WTC11 (cell line): ENCODE data around the gene SEZ6L. TPM values are rescaled to one million over a fixed set of nuclear protein-coding genes. Genes with fewer than 3 reads are reported as not detected.
A peak's percentile ranks its signal among the peaks of the same experiment; 100 is the strongest.

Experiments used
- ATAC-seq: fragments of 200-7000 bp; cut with Tn5 transposase; 2 replicates; pipeline ENCODE4 v1.10.0; 2021; ENCODE audit warnings: mild to moderate bottlenecking, moderate library complexity
- CTCF ChIA-PET: fragments of 300-600 bp; sonication (Branson Sonifier 250); formaldehyde crosslinking; loops from one replicate; lab custom pipeline; 2021; ENCODE audit warnings: antibody characterized with exemption; lab: Charles Lee
- POLR2A ChIA-PET: fragments of 350-600 bp; sonication (Branson Sonifier 250); formaldehyde crosslinking; loops from one replicate; lab custom pipeline; 2021; ENCODE audit warnings: antibody characterized with exemption; lab: Charles Lee
- DNase-seq: peaks from one replicate; pipeline ENCODE4 v3.0.0; 2021; ENCODE audit warnings: low spot score
- H3K27ac Mint-ChIP-seq: 2 replicates; pipeline ENCODE4 v1.8.0; 2021; ENCODE audit warnings: mixed read lengths
- H3K27me3 Mint-ChIP-seq: 2 replicates; pipeline ENCODE4 v1.8.0; 2021; ENCODE audit warnings: low read depth, mild to moderate bottlenecking, moderate library complexity, mixed read lengths
- H3K36me3 Mint-ChIP-seq: 2 replicates; pipeline ENCODE4 v1.8.0; 2021; ENCODE audit warnings: mixed read lengths
- H3K4me1 Mint-ChIP-seq: 2 replicates; pipeline ENCODE4 v1.8.0; 2022; ENCODE audit warnings: mixed read lengths
- H3K4me3 Mint-ChIP-seq: 2 replicates; pipeline ENCODE4 v1.8.0; 2021; ENCODE audit warnings: mild to moderate bottlenecking, moderate library complexity, mixed read lengths
- H3K9me3 Mint-ChIP-seq: 2 replicates; pipeline ENCODE4 v1.8.0; 2021; ENCODE audit warnings: mixed read lengths
- ATF1 ChIP-seq: sonication (generic); formaldehyde crosslinking; IDR thresholded peaks from 2 replicates; pipeline ENCODE4 v1.8.1; 2023; ENCODE audit warnings: mild to moderate bottlenecking, moderate library complexity, missing genetic modification reagents
- ETV6 ChIP-seq: sonication (generic); formaldehyde crosslinking; IDR thresholded peaks from 2 replicates; pipeline ENCODE4 v1.8.1; 2022; ENCODE audit warnings: mild to moderate bottlenecking, missing genetic modification reagents
- FOXK1 ChIP-seq: sonication (generic); formaldehyde crosslinking; IDR thresholded peaks from 2 replicates; pipeline ENCODE4 v1.8.0; 2022; ENCODE audit warnings: mild to moderate bottlenecking, moderate library complexity, missing genetic modification reagents
- GABPB1 ChIP-seq: sonication (generic); formaldehyde crosslinking; IDR thresholded peaks from 2 replicates; pipeline ENCODE4 v1.8.1; 2023; ENCODE audit warnings: mild to moderate bottlenecking, missing genetic modification reagents
- GRHL2 ChIP-seq: fragments of 250-450 bp; sonication (Bioruptor Pico); IDR thresholded peaks from 2 replicates; pipeline ENCODE4 v1.8.0; 2022; ENCODE audit warnings: mild to moderate bottlenecking, moderate library complexity; ENCODE audit not compliant: insufficient replicate concordance, severe bottlenecking
- JAZF1 ChIP-seq: fragments of 250-450 bp; sonication (Bioruptor Pico); IDR thresholded peaks from 2 replicates; pipeline ENCODE4 v1.9.0; 2021; ENCODE audit warnings: moderate library complexity, mild to moderate bottlenecking, inconsistent platforms
- NFE2L1 ChIP-seq: sonication (generic); formaldehyde crosslinking; IDR thresholded peaks from 2 replicates; pipeline ENCODE4 v1.8.1; 2023; ENCODE audit warnings: missing genetic modification reagents
- NR2C2 ChIP-seq: sonication (generic); formaldehyde crosslinking; IDR thresholded peaks from 2 replicates; pipeline ENCODE4 v1.8.0; 2022; ENCODE audit warnings: mild to moderate bottlenecking, missing genetic modification reagents
- RELA ChIP-seq: sonication (generic); formaldehyde crosslinking; IDR thresholded peaks from 2 replicates; pipeline ENCODE4 v1.8.1; 2022; ENCODE audit warnings: missing genetic modification reagents, mild to moderate bottlenecking, borderline replicate concordance
- RORB ChIP-seq: fragments of 250-450 bp; sonication (Bioruptor Pico); IDR thresholded peaks from 2 replicates; pipeline ENCODE4 v1.9.0; 2021; ENCODE audit warnings: mild to moderate bottlenecking
- ZNF396 ChIP-seq: fragments of 250-450 bp; sonication (Bioruptor Pico); IDR thresholded peaks from 2 replicates; pipeline ENCODE4 v1.8.0; 2021; ENCODE audit warnings: mild to moderate bottlenecking, moderate library complexity, borderline replicate concordance
- ZNF416 ChIP-seq: fragments of 250-450 bp; sonication (Bioruptor Pico); IDR thresholded peaks from 2 replicates; pipeline ENCODE4 v1.9.0; 2021; ENCODE audit warnings: mild to moderate bottlenecking, inconsistent platforms
- total RNA-seq: library from RNA; stranded (reverse); gene quantifications from 3 replicates; pipeline ENCODE4 v1.2.3, GENCODE V29; 2021
- TF ChIP-seq, protein P1 (sequence below): fragments of 200-600 bp; IDR thresholded peaks from 2 replicates; pipeline ENCODE4 v1.8.0; 2022; ENCODE audit warnings: antibody characterized with exemption
- TF ChIP-seq, protein P2 (sequence below): sonication (generic); formaldehyde crosslinking; IDR thresholded peaks from 2 replicates; pipeline ENCODE4 v1.8.1; 2023; ENCODE audit warnings: mild to moderate bottlenecking, moderate library complexity, missing genetic modification reagents
- TF ChIP-seq, protein P3 (sequence below): sonication (generic); formaldehyde crosslinking; IDR thresholded peaks from 2 replicates; pipeline ENCODE4 v1.8.1; 2023; ENCODE audit warnings: mild to moderate bottlenecking, missing genetic modification reagents
- TF ChIP-seq, protein P4 (sequence below): sonication (generic); formaldehyde crosslinking; IDR thresholded peaks from 2 replicates; pipeline ENCODE4 v1.8.0; 2023; ENCODE audit warnings: missing genetic modification reagents, mild to moderate bottlenecking, borderline replicate concordance
- TF ChIP-seq, protein P5 (sequence below): sonication (generic); formaldehyde crosslinking; IDR thresholded peaks from 2 replicates; pipeline ENCODE4 v1.8.0; 2022; ENCODE audit warnings: missing genetic modification reagents

Gene SEZ6L
- total RNA-seq, 1 experiment from 2014 or later = 0.57 TPM

DNA sequence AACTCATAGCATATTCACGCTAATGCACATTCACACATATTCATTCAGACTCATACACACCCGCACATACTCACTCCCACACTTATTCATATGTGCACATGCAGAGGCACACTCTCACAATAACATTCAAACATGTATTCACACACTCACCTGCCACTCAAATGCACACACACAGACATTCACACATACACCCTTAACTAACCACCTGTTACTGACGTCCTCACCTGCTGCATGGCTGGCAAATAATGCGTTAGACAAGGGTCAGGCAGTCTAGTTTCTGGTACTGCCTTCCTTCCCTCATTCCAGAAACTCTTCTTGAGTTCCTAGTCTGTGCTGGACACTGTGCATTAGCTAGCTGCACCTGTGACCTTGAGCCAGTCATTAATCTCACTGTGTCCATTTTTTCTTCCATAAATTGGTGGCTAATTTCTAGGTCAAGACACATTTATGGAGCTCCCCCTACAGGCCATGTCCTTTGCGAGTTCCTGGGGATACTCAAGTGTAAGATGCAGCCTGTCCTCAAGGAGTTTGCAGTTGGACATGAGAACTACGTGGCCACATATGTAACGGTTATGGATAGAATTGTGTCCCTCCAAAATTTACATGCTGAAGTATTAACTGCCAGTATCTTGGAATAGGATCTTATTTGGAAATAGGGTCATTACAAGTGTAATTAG is 34.5 kb upstream of the SEZ6L start:
- no peak for ATAC-seq
- H3K27me3 Mint-ChIP-seq = no peaks in the 10 kb centered on the region
- DNase-seq = peak; percentile 38
- CTCF ChIA-PET = interaction anchor here (0.6 to 1.7 kb wide), 15 partner anchors 10 to 245 kb away, joined by 3 to 15 read pairs (median 4); partner anchors contain the start of gene SEZ6L
- no peak overlapping the region for H3K4me3 Mint-ChIP-seq
- peaks cover 13% of the 10 kb centered on the region for H3K4me1 Mint-ChIP-seq
- H3K9me3 Mint-ChIP-seq = no peaks in the 10 kb centered on the region
- no peak overlapping the region for H3K27ac Mint-ChIP-seq
- H3K36me3 Mint-ChIP-seq = no peaks in the 10 kb centered on the region
- TF ChIP-seq, protein P1, sequence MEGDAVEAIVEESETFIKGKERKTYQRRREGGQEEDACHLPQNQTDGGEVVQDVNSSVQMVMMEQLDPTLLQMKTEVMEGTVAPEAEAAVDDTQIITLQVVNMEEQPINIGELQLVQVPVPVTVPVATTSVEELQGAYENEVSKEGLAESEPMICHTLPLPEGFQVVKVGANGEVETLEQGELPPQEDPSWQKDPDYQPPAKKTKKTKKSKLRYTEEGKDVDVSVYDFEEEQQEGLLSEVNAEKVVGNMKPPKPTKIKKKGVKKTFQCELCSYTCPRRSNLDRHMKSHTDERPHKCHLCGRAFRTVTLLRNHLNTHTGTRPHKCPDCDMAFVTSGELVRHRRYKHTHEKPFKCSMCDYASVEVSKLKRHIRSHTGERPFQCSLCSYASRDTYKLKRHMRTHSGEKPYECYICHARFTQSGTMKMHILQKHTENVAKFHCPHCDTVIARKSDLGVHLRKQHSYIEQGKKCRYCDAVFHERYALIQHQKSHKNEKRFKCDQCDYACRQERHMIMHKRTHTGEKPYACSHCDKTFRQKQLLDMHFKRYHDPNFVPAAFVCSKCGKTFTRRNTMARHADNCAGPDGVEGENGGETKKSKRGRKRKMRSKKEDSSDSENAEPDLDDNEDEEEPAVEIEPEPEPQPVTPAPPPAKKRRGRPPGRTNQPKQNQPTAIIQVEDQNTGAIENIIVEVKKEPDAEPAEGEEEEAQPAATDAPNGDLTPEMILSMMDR = peak; percentile 52
- no peak for TF ChIP-seq NR2C2
- TF ChIP-seq, all 79 proteins: peak for 1
- POLR2A ChIA-PET = no interaction called here

DNA sequence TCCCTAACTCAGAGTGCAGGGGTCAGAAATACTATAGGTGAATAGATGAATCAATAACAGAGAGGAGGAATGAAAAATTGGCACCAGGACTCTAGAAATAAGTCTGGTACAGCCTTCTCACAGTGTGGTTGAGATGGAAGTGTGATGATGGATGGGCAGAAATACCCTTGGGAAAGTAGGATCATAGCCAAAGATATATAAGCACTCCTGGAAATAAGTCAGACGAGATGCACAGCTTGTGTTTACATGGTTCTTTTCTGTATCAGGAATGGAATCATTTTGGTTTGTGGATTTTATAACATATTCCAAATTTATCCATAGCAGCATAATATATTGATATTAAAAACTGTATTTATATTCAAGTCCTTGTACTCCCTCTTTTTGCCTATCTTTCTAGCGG is 33.5 kb upstream of the SEZ6L start:
- no peaks in the 10 kb centered on the region for H3K36me3 Mint-ChIP-seq
- DNase-seq (no peak), ATAC-seq (no peak)
- H3K9me3 Mint-ChIP-seq = no peaks in the 10 kb centered on the region
- no peak for TF ChIP-seq ZNF396
- no peak for TF ChIP-seq GABPB1
- TF ChIP-seq FOXK1 = no peak
- TF ChIP-seq, protein P2, sequence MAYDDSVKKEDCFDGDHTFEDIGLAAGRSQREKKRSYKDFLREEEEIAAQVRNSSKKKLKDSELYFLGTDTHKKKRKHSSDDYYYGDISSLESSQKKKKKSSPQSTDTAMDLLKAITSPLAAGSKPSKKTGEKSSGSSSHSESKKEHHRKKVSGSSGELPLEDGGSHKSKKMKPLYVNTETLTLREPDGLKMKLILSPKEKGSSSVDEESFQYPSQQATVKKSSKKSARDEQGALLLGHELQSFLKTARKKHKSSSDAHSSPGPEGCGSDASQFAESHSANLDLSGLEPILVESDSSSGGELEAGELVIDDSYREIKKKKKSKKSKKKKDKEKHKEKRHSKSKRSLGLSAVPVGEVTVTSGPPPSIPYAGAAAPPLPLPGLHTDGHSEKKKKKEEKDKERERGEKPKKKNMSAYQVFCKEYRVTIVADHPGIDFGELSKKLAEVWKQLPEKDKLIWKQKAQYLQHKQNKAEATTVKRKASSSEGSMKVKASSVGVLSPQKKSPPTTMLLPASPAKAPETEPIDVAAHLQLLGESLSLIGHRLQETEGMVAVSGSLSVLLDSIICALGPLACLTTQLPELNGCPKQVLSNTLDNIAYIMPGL (CRISPR knock-in tag) = no peak
- TF ChIP-seq NFE2L1 (CRISPR knock-in tag) = no peak
- TF ChIP-seq ATF1 (CRISPR knock-in tag) = no peak
- TF ChIP-seq GRHL2 (CRISPR knock-in tag) = no peak
- no peak for TF ChIP-seq NR2C2
- TF ChIP-seq, protein P3, sequence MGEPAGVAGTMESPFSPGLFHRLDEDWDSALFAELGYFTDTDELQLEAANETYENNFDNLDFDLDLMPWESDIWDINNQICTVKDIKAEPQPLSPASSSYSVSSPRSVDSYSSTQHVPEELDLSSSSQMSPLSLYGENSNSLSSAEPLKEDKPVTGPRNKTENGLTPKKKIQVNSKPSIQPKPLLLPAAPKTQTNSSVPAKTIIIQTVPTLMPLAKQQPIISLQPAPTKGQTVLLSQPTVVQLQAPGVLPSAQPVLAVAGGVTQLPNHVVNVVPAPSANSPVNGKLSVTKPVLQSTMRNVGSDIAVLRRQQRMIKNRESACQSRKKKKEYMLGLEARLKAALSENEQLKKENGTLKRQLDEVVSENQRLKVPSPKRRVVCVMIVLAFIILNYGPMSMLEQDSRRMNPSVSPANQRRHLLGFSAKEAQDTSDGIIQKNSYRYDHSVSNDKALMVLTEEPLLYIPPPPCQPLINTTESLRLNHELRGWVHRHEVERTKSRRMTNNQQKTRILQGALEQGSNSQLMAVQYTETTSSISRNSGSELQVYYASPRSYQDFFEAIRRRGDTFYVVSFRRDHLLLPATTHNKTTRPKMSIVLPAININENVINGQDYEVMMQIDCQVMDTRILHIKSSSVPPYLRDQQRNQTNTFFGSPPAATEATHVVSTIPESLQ (CRISPR knock-in tag) = no peak
- no peak for TF ChIP-seq RELA (CRISPR knock-in tag)
- no peak for TF ChIP-seq JAZF1 (CRISPR knock-in tag)
- no peaks in the 10 kb centered on the region for H3K27me3 Mint-ChIP-seq
- ChIA-PET POLR2A (no interaction called here), CTCF (interaction anchor here (1.0 to 1.7 kb wide), 7 partner anchors 9 to 240 kb away, joined by 3 to 15 read pairs (median 6); no protein-coding TSS in a partner anchor)
- H3K27ac Mint-ChIP-seq = no peak overlapping the region
- peaks cover 8% of the 10 kb centered on the region for H3K4me1 Mint-ChIP-seq
- H3K4me3 Mint-ChIP-seq = no peak overlapping the region

DNA sequence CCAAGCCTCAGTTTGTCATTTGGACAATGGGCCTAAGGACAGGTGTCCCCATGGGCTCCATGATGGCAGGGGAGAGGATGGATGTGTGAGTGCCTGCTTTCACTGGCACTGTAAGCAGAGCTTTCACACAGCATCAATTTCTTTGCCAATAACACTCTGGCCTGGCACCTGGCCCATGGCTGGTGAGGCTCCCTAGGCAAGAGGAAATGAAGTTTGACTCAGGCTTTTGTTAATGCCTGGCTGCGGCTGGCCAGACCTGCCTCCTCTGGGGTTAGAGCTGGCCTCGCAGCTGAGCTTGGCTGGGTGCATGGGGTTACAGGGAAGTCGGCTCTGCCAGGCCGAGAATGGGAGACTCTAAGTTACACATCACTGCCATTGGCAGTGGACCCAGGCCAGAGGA is 30.0 kb upstream of the SEZ6L start:
- CTCF ChIA-PET = interaction anchor here (0.9 kb wide), 1 partner anchor 33 kb away, joined by 4 read pairs; no protein-coding TSS in a partner anchor
- POLR2A ChIA-PET = no interaction called here
- no peaks in the 10 kb centered on the region for H3K36me3 Mint-ChIP-seq
- H3K9me3 Mint-ChIP-seq = peaks cover 6% of the 10 kb centered on the region
- DNase-seq (no peak), ATAC-seq (no peak)
- H3K4me1 Mint-ChIP-seq = no peaks in the 10 kb centered on the region
- no peak overlapping the region for H3K4me3 Mint-ChIP-seq
- H3K27me3 Mint-ChIP-seq = no peaks in the 10 kb centered on the region; the same call in 1 of the 2 replicates
- H3K27ac Mint-ChIP-seq = no peak overlapping the region
- TF ChIP-seq RORB (CRISPR knock-in tag) (no peak), JAZF1 (CRISPR knock-in tag) (no peak), ZNF416 (CRISPR knock-in tag) (no peak), ETV6 (no peak)
- TF ChIP-seq, protein P4, sequence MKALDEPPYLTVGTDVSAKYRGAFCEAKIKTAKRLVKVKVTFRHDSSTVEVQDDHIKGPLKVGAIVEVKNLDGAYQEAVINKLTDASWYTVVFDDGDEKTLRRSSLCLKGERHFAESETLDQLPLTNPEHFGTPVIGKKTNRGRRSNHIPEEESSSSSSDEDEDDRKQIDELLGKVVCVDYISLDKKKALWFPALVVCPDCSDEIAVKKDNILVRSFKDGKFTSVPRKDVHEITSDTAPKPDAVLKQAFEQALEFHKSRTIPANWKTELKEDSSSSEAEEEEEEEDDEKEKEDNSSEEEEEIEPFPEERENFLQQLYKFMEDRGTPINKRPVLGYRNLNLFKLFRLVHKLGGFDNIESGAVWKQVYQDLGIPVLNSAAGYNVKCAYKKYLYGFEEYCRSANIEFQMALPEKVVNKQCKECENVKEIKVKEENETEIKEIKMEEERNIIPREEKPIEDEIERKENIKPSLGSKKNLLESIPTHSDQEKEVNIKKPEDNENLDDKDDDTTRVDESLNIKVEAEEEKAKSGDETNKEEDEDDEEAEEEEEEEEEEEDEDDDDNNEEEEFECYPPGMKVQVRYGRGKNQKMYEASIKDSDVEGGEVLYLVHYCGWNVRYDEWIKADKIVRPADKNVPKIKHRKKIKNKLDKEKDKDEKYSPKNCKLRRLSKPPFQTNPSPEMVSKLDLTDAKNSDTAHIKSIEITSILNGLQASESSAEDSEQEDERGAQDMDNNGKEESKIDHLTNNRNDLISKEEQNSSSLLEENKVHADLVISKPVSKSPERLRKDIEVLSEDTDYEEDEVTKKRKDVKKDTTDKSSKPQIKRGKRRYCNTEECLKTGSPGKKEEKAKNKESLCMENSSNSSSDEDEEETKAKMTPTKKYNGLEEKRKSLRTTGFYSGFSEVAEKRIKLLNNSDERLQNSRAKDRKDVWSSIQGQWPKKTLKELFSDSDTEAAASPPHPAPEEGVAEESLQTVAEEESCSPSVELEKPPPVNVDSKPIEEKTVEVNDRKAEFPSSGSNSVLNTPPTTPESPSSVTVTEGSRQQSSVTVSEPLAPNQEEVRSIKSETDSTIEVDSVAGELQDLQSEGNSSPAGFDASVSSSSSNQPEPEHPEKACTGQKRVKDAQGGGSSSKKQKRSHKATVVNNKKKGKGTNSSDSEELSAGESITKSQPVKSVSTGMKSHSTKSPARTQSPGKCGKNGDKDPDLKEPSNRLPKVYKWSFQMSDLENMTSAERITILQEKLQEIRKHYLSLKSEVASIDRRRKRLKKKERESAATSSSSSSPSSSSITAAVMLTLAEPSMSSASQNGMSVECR (CRISPR knock-in tag) = no peak
- TF ChIP-seq, protein P5, sequence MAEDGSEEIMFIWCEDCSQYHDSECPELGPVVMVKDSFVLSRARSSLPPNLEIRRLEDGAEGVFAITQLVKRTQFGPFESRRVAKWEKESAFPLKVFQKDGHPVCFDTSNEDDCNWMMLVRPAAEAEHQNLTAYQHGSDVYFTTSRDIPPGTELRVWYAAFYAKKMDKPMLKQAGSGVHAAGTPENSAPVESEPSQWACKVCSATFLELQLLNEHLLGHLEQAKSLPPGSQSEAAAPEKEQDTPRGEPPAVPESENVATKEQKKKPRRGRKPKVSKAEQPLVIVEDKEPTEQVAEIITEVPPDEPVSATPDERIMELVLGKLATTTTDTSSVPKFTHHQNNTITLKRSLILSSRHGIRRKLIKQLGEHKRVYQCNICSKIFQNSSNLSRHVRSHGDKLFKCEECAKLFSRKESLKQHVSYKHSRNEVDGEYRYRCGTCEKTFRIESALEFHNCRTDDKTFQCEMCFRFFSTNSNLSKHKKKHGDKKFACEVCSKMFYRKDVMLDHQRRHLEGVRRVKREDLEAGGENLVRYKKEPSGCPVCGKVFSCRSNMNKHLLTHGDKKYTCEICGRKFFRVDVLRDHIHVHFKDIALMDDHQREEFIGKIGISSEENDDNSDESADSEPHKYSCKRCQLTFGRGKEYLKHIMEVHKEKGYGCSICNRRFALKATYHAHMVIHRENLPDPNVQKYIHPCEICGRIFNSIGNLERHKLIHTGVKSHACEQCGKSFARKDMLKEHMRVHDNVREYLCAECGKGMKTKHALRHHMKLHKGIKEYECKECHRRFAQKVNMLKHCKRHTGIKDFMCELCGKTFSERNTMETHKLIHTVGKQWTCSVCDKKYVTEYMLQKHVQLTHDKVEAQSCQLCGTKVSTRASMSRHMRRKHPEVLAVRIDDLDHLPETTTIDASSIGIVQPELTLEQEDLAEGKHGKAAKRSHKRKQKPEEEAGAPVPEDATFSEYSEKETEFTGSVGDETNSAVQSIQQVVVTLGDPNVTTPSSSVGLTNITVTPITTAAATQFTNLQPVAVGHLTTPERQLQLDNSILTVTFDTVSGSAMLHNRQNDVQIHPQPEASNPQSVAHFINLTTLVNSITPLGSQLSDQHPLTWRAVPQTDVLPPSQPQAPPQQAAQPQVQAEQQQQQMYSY (CRISPR knock-in tag) = no peak
